Heart left ventricle (tissue), 13 donors: Measurements from ENCODE around the gene ASIC2.

Experiments
- POLR2A ChIP-seq, 2 donors: fragments of 450-650 bp; IDR thresholded peaks; one replicate each; pipeline ENCODE4 v1.6.1; 2017; ENCODE audit warnings: antibody characterized with exemption in 2 of 2, mild to moderate bottlenecking in 2 of 2, moderate library complexity in 2 of 2
- TF ChIP-seq, protein P1 (sequence below), 12 donors: fragments of 200-600 bp; sonication (generic) in 4 of 12; IDR thresholded peaks; one replicate each; pipeline versions ENCODE4 v1.5.0 to v1.8.0; 2018 to 2022; ENCODE audit warnings: antibody characterized with exemption in 12 of 12, mild to moderate bottlenecking in 5 of 12
- donor health status: ischemic (EF 13 %, LVEDD 7.1; RV severe dilation, severe dysfunction).
- donor health status: DM: no; HTN: yes; CAD: no.
- donor health status: DM: no; HTN: no; CAD: no.
- donor health status: ischemic (EF 25% LVEDD 6.9; RV normal size, moderate dysfunction).
- donor health status: ischemic (EF 25% LVEDD 5.7; RV mildly dilated, moderate dysfunction).
- donor health status: ischemic (EF 35%, LVEDD 5.7; RV mildly dilated, moderate dysfunction).
- donor health status: nonischemic (EF 11% LVEDD 7.7; RV severe dilation, severe dysfunction).
- donor health status: DM: yes; HTN: yes; CAD: no.
- donor health status: PGD.
- donor health status: ischemic (EF 29% LVEDD 5.4; RV normal size, mild dysfunction).
- donor health status: nonischemic (EF 23%, LVEDD 6.1; RV moderate dilation, normal function).

- TF ChIP-seq POLR2A (IDR thresholded peaks at IDR 0.05): no peak
- TF ChIP-seq, protein P1, sequence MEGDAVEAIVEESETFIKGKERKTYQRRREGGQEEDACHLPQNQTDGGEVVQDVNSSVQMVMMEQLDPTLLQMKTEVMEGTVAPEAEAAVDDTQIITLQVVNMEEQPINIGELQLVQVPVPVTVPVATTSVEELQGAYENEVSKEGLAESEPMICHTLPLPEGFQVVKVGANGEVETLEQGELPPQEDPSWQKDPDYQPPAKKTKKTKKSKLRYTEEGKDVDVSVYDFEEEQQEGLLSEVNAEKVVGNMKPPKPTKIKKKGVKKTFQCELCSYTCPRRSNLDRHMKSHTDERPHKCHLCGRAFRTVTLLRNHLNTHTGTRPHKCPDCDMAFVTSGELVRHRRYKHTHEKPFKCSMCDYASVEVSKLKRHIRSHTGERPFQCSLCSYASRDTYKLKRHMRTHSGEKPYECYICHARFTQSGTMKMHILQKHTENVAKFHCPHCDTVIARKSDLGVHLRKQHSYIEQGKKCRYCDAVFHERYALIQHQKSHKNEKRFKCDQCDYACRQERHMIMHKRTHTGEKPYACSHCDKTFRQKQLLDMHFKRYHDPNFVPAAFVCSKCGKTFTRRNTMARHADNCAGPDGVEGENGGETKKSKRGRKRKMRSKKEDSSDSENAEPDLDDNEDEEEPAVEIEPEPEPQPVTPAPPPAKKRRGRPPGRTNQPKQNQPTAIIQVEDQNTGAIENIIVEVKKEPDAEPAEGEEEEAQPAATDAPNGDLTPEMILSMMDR (IDR thresholded peaks at IDR 0.05): no peak
Measured at GRCh38 chr17:33013596-33014375, 279.3 kb downstream of the ASIC2 start.
